Skeletal muscle satellite cell (primary cell): ENCODE measurements around the gene DIPK1B.

ENCODE experiments used
- H3K27me3 ChIP-seq: 2 replicates; pipeline ENCODE4 v1.7.0; 2013; ENCODE audit warnings: low read length; ENCODE audit not compliant: control insufficient read depth, insufficient read depth
- H3K36me3 ChIP-seq: 2 replicates; pipeline ENCODE4 v1.7.0; 2013; ENCODE audit warnings: mild to moderate bottlenecking, control low read depth, low read length; ENCODE audit not compliant: insufficient read depth
- H3K4me1 ChIP-seq: 2 replicates; pipeline ENCODE4 v1.7.0; 2013; ENCODE audit warnings: low read length; ENCODE audit not compliant: control insufficient read depth, insufficient read depth
- H3K4me2 ChIP-seq: 2 replicates; pipeline ENCODE4 v1.7.0; 2013; ENCODE audit warnings: mild to moderate bottlenecking, low read length
- H3K4me3 ChIP-seq: 2 replicates; pipeline ENCODE4 v1.7.0; 2013; ENCODE audit warnings: low read length
- H3K9ac ChIP-seq: 2 replicates; pipeline ENCODE4 v1.7.0; 2013; ENCODE audit warnings: mild to moderate bottlenecking, low read depth, low read length, moderate library complexity
- H3K9me3 ChIP-seq: replicated peaks from 2 replicates; pipeline ENCODE4 v1.7.0; 2013; ENCODE audit warnings: mild to moderate bottlenecking, control low read depth, low read length

The DIPK1B gene

GRCh38 chr9:136684339-136684738, 28.0 kb upstream of the DIPK1B start:
- no peaks in the 10 kb centered on the region for H3K9me3 ChIP-seq
- no peak overlapping the region for H3K9ac ChIP-seq
- H3K4me3 ChIP-seq: no peak overlapping the region
- no peak overlapping the region for H3K4me2 ChIP-seq
- H3K27me3 ChIP-seq: no peaks in the 10 kb centered on the region
- H3K4me1 ChIP-seq: peaks cover 14% of the 10 kb centered on the region
- H3K36me3 ChIP-seq: no peaks in the 10 kb centered on the region

- Histone ChIP-seq H3K4me2 (no peak overlapping the region), H3K9me3 (no peaks in the 10 kb centered on the region), H3K27me3 (no peaks in the 10 kb centered on the region), H3K36me3 (no peaks in the 10 kb centered on the region), H3K9ac (no peak overlapping the region), H3K4me1 (peaks cover 14% of the 10 kb centered on the region), H3K4me3 (no peak overlapping the region)
Measured at GRCh38 chr9:136684799-136685198, 27.6 kb upstream of the DIPK1B start.

- peak overlapping the region; percentile 86 for H3K9ac ChIP-seq
- H3K9me3 ChIP-seq: no peaks in the 10 kb centered on the region
- H3K36me3 ChIP-seq: no peaks in the 10 kb centered on the region
- H3K4me2 ChIP-seq: peak overlapping the region; percentile 99
- no peak overlapping the region for H3K4me3 ChIP-seq
- no peaks in the 10 kb centered on the region for H3K27me3 ChIP-seq
- H3K4me1 ChIP-seq: peaks cover 14% of the 10 kb centered on the region
Measured at GRCh38 chr9:136685216-136685615, 27.2 kb upstream of the DIPK1B start.

- H3K4me2 ChIP-seq: peak overlapping the region; percentile 99
- peak overlapping the region; percentile 86 for H3K9ac ChIP-seq
- H3K27me3 ChIP-seq: no peaks in the 10 kb centered on the region
- H3K36me3 ChIP-seq: no peaks in the 10 kb centered on the region
- peak overlapping the region; percentile 94 for H3K4me3 ChIP-seq
- no peaks in the 10 kb centered on the region for H3K9me3 ChIP-seq
- H3K4me1 ChIP-seq: peaks cover 14% of the 10 kb centered on the region
Measured at GRCh38 chr9:136685790-136686533, 26.4 kb upstream of the DIPK1B start.

- Histone ChIP-seq H3K9me3 (no peaks in the 10 kb centered on the region), H3K4me1 (peaks cover 14% of the 10 kb centered on the region), H3K4me2 (peak overlapping the region; percentile 99), H3K9ac (peak overlapping the region; percentile 86), H3K4me3 (peak overlapping the region; percentile 94), H3K36me3 (no peaks in the 10 kb centered on the region), H3K27me3 (no peaks in the 10 kb centered on the region)
Measured at GRCh38 chr9:136686534-136686793, 25.9 kb upstream of the DIPK1B start.

GRCh38 chr9:136686794-136687711, 25.3 kb upstream of the DIPK1B start, which contains the start of gene AGPAT2:
Gene AGPAT2 (minus strand): TSS chr9:136687457. CDS start chr9:136687357, 100 bp downstream.
- Histone ChIP-seq H3K4me3 (peak within 1 kb of the TSS; percentile 94), H3K4me1 (peaks cover 14% of the 10 kb centered on the region), H3K9me3 (no peaks in the 10 kb centered on the region), H3K36me3 (no peaks in the 10 kb centered on the region), H3K9ac (peak within 1 kb of the TSS; percentile 86), H3K4me2 (peak within 1 kb of the TSS; percentile 99), H3K27me3 (no peaks in the 10 kb centered on the region)

GRCh38 chr9:136687721-136688223, 24.6 kb upstream of the DIPK1B start:
- H3K9me3 ChIP-seq: no peaks in the 10 kb centered on the region
- no peak overlapping the region for H3K9ac ChIP-seq
- no peaks in the 10 kb centered on the region for H3K36me3 ChIP-seq
- H3K4me3 ChIP-seq: no peak overlapping the region
- H3K4me1 ChIP-seq: peaks cover 14% of the 10 kb centered on the region
- H3K4me2 ChIP-seq: no peak overlapping the region
- H3K27me3 ChIP-seq: no peaks in the 10 kb centered on the region

- no peak overlapping the region for H3K9ac ChIP-seq
- H3K36me3 ChIP-seq: no peaks in the 10 kb centered on the region
- H3K4me1 ChIP-seq: peaks cover 15% of the 10 kb centered on the region
- no peaks in the 10 kb centered on the region for H3K9me3 ChIP-seq
- no peak overlapping the region for H3K4me2 ChIP-seq
- H3K4me3 ChIP-seq: no peak overlapping the region
- no peaks in the 10 kb centered on the region for H3K27me3 ChIP-seq
Measured at GRCh38 chr9:136688274-136689107, 23.9 kb upstream of the DIPK1B start.

- Histone ChIP-seq H3K27me3 (no peaks in the 10 kb centered on the region), H3K4me2 (no peak overlapping the region), H3K36me3 (no peaks in the 10 kb centered on the region), H3K9ac (no peak overlapping the region), H3K4me3 (no peak overlapping the region), H3K9me3 (no peaks in the 10 kb centered on the region), H3K4me1 (peaks cover 20% of the 10 kb centered on the region)
Measured at GRCh38 chr9:136689108-136689460, 23.3 kb upstream of the DIPK1B start.

- H3K9ac ChIP-seq: no peak overlapping the region
- peaks cover 16% of the 10 kb centered on the region for H3K4me1 ChIP-seq
- H3K27me3 ChIP-seq: peaks cover under 1% of the 10 kb centered on the region
- H3K4me2 ChIP-seq: no peak overlapping the region
- no peak overlapping the region for H3K4me3 ChIP-seq
- no peaks in the 10 kb centered on the region for H3K36me3 ChIP-seq
- H3K9me3 ChIP-seq: no peaks in the 10 kb centered on the region
Measured at GRCh38 chr9:136690104-136690805, 22.1 kb upstream of the DIPK1B start.
